ENCODE measurements around the gene SEC61B.

The SEC61B gene

GRCh38 chr9:99189887-99190596 is 32.0 kb upstream of the SEC61B start:
- in situ Hi-C loops (cut with MboI; ENCODE audit: low sequenced_read_pairs), result loop anchor here (25.0 kb wide), 2 partner anchors 1122 to 1397 kb away; partner anchors contain the start of gene CAVIN4

DNA sequence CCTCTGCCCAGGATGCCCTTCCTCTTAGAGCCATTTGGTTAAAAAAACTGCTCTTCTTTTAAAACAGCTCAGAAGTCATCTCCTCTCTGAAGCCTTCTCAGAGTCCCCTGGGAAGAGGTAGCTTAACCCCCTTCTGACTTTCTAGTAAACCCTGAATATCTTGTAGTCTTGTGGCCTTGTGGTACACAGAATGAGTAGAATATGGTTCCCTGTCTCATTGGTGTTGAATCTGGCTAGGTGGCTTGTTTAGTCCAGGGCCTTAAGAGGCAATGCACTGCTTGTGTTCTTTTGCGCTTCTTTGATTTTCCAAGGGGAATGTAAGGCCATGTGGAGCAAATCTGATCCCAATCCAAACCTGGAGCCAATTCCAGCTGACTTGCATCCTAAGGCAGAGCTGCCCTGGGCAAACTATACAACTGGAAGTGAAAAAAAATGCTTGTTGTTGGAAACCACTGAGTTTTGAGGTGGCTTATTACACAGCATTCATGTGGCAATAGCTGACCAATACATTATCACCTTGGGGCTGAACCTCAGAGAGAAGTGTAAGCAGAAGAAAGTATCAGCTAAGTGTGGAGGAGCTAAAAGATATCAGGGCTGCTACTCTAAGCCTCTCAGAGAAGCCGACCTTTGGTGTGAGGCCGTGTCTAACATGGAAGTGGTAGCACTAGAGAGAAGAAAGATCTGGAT is 31.3 kb upstream of the SEC61B start:
- in situ Hi-C loops (cut with MboI; ENCODE audit: low sequenced_read_pairs), result loop anchor here (25.0 kb wide), 2 partner anchors 1122 to 1397 kb away; partner anchors contain the start of gene CAVIN4

GRCh38 chr9:99192786-99193465 is 29.2 kb upstream of the SEC61B start:
- in situ Hi-C loops (cut with MboI; ENCODE audit: low sequenced_read_pairs), result loop anchor here (25.0 kb wide), 2 partner anchors 1119 to 1394 kb away; partner anchors contain the start of gene CAVIN4

DNA sequence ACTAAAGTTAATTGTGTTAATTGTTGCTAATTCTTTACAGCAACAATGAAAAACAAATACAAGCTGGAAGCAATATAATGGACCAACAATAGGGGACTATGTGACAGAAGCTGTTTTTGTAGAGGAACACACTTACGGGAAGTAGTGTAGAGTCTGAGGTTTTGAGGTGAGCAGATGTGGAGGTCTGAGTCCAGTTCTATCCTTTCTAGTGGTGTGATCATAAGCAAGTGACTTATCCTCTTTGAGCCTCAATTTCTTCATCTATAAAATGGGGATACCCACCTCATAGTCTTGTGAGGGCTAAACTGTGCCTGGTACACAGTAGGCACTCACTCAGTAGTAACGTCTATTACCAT is 28.6 kb upstream of the SEC61B start:
- in situ Hi-C loops (cut with MboI; ENCODE audit: low sequenced_read_pairs), result loop anchor here (25.0 kb wide), 2 partner anchors 1119 to 1394 kb away; partner anchors contain the start of gene CAVIN4

GRCh38 chr9:99196484-99196883 is 25.6 kb upstream of the SEC61B start:
- in situ Hi-C loops (cut with MboI; ENCODE audit: low sequenced_read_pairs), result loop anchor here (25.0 kb wide), 2 partner anchors 1116 to 1391 kb away; partner anchors contain the start of gene CAVIN4

- in situ Hi-C loops (cut with MboI; ENCODE audit: low sequenced_read_pairs), result loop anchor here (25.0 kb wide), 2 partner anchors 1115 to 1390 kb away; partner anchors contain the start of gene CAVIN4
Measured at GRCh38 chr9:99197124-99197630, 24.9 kb upstream of the SEC61B start.

DNA sequence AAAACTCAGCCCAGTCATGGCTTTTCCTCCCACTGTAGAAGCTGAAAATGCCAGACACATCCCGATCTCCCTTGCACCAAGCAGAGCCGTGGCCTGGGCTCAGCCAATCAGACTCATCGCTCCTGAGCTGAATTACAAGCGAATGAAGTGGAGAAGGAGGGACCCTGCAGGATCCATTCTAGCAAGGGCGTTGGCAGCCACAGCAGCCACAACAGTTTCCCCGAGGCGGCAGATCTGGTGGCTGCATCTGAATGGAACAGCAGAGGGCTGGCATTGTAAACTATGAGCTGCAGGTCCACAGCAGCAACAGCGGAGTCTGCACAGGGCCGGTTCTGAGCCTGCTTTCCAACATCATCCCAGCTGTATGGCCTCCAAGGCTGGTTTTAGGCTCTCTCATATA is 24.1 kb upstream of the SEC61B start:
- in situ Hi-C loops (cut with MboI; ENCODE audit: low sequenced_read_pairs), result loop anchor here (25.0 kb wide), 2 partner anchors 1114 to 1389 kb away; partner anchors contain the start of gene CAVIN4

GRCh38 chr9:99199938-99200539 is 22.0 kb upstream of the SEC61B start:
- in situ Hi-C loops (cut with MboI; ENCODE audit: low sequenced_read_pairs), result loop anchor here (25.0 kb wide), 2 partner anchors 1112 to 1387 kb away; partner anchors contain the start of gene CAVIN4

DNA sequence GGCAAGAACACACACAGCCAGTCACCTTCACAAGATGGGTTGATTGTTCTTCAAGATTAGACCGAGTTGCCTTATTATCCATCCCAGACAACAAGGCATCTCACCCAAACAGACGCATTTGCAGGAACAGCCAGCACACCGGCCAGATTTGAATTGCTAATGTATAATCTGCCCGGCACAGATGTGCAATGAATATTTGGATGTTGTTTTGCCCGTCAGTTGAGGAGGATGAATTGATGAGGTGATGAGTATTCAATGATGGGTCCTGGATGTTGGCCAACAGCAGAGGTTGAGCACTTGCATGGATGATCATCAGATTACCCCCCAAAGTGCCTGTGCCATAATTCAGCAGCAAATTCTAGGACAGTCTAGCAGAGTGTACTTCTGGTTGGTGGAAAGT is 20.5 kb upstream of the SEC61B start:
- in situ Hi-C loops (cut with MboI; ENCODE audit: low sequenced_read_pairs), result no loop called here

DNA sequence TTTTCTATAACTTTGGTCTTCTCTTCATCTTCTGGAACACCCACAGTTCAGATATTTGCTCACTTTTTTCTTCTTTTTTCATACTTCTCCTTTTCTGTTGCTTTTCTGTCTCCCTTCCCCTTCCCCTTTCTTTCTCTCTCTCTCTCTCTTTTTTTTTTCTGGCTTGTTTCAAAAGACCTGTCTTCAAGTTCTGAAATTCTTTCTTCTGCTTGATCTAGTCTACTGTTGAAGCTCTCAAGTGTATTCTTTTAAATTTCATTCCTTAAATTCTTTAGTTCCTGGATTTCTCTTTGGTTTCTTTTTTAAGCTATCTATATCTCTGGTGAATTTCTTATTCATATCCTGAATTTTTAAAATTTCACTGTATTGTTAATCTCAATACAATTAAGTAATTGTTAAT is 11.5 kb upstream of the SEC61B start:
- in situ Hi-C loops (cut with MboI; ENCODE audit: low sequenced_read_pairs), result no loop called here

- in situ Hi-C loops (cut with MboI; ENCODE audit: low sequenced_read_pairs), result no loop called here
Measured at GRCh38 chr9:99211746-99212145, 10.3 kb upstream of the SEC61B start.

- in situ Hi-C loops (cut with MboI; ENCODE audit: low sequenced_read_pairs), result no loop called here
Measured at GRCh38 chr9:99213197-99213596, 8.9 kb upstream of the SEC61B start.

DNA sequence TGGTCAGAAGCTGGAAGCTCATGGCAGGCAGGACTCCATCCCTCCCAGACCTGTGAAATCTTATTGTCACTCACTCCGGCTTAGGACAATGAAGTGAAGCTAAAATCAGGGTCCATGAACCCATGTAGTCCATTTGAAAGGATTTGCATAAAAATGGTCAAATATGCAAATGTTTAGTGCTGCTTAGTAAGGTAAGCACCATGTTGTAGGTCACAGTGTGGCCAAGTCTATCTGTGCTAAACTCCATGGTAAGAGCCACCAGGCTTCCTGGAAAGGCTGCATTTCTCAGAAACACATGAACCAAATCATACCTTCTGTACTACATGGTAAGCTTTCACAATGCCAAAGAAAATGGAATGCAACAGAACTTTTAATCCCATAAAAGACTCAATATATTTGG is 6.0 kb upstream of the SEC61B start:
- in situ Hi-C loops (cut with MboI; ENCODE audit: low sequenced_read_pairs), result no loop called here

DNA sequence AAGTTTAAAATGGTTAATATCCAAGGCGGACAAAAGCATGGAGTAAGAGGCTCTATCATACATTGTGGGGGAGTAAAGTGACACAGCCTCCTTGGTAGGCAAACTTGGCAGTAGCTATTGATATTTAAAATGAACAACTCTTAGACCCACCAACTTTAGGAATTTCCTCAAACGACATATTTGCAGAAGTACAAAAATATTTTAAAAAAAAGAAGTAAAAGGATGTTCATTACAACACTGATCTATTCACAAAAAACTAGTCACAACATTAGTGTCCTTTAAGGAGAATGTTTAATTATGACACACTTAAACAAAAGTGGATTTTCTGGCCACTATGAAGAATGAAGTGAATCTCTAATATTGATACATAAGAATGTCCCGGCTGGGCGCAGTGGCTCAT is 2.1 kb upstream of the SEC61B start:
- in situ Hi-C loops (cut with MboI; ENCODE audit: low sequenced_read_pairs), result no loop called here

- in situ Hi-C loops (cut with MboI; ENCODE audit: low sequenced_read_pairs), result no loop called here
Measured at GRCh38 chr9:99221266-99221620, 839 bp upstream of the SEC61B start.

DNA sequence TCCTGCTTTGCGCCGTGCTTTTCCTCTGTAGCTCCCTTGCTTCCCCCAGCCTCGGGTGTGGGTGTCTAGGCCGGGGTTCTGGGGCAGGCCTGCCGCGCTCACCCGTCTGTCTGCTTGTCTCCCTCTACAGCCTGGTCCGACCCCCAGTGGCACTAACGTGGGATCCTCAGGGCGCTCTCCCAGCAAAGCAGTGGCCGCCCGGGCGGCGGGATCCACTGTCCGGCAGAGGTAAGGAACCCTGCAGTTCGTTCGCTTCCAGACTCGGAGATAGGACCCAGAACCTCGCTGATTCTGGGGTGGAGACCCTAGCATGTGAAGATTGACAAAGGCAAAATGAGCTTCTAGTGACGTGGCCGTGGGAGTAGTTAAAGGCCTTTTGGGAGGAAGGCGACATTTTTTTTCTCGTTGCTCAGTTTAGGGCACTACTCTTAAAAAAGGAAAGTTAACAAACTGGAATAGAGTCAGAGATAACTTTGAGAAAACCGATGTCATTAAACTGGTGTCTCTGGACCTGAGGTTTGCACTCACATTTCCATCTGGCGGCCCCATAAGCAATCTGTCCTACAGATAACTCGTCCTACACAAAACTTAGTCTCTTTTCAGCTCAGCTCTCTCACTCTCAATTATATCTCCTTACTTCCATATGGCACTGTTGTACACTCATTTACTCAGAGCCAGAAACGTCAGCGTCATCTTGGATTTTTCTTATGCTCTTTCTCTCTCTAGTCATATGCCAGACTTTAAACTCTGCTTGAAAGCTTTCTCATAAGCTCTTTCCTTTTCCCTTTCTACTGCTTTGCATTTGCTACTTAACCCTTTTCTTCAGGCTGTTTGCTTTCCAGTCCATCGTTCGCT is 561 bp downstream of the SEC61B start:
- in situ Hi-C loops (cut with MboI; ENCODE audit: low sequenced_read_pairs), result no loop called here

GRCh38 chr9:99224445-99224844 is 2.4 kb downstream of the SEC61B start:
- in situ Hi-C loops (cut with MboI; ENCODE audit: low sequenced_read_pairs), result no loop called here

- in situ Hi-C loops (cut with MboI; ENCODE audit: low sequenced_read_pairs), result no loop called here
Measured at GRCh38 chr9:99226054-99226453, 4.0 kb downstream of the SEC61B start.

- in situ Hi-C loops (cut with MboI; ENCODE audit: low sequenced_read_pairs), result no loop called here
Measured at GRCh38 chr9:99230206-99230605, 8.1 kb downstream of the SEC61B start.

GRCh38 chr9:99231711-99232110 is 9.6 kb downstream of the SEC61B start:
- in situ Hi-C loops (cut with MboI; ENCODE audit: low sequenced_read_pairs), result no loop called here
